Measurements from ENCODE around the gene ZNF511.

DNA sequence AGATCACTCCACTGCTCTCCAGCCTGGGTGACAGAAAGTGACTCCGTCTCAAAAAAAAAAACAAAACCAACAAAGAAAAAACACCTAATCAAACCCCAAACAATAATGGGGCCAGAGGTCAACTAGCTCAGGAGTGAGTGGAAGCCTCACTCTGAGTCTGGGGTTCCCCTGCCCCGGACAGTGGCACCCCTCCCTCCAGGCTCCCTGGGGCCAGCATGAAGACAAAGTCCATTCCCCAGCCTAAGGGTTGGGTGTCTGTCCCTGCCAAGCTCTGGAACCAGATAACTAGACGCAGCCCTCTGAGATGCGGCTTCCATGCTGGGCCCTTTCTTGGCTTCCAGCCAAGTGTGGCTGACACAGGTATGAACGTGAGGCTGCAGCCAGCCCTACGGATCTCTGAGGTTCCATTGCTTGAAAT, 50.8 kb downstream of the ZNF511 start:
- TF ChIP-seq, protein P1, sequence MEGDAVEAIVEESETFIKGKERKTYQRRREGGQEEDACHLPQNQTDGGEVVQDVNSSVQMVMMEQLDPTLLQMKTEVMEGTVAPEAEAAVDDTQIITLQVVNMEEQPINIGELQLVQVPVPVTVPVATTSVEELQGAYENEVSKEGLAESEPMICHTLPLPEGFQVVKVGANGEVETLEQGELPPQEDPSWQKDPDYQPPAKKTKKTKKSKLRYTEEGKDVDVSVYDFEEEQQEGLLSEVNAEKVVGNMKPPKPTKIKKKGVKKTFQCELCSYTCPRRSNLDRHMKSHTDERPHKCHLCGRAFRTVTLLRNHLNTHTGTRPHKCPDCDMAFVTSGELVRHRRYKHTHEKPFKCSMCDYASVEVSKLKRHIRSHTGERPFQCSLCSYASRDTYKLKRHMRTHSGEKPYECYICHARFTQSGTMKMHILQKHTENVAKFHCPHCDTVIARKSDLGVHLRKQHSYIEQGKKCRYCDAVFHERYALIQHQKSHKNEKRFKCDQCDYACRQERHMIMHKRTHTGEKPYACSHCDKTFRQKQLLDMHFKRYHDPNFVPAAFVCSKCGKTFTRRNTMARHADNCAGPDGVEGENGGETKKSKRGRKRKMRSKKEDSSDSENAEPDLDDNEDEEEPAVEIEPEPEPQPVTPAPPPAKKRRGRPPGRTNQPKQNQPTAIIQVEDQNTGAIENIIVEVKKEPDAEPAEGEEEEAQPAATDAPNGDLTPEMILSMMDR (IDR thresholded peaks at IDR 0.05), result no peak
- no peak for TF ChIP-seq NFE2L1 (CRISPR knock-in tag; IDR thresholded peaks at IDR 0.05)
- TF ChIP-seq, protein P2, sequence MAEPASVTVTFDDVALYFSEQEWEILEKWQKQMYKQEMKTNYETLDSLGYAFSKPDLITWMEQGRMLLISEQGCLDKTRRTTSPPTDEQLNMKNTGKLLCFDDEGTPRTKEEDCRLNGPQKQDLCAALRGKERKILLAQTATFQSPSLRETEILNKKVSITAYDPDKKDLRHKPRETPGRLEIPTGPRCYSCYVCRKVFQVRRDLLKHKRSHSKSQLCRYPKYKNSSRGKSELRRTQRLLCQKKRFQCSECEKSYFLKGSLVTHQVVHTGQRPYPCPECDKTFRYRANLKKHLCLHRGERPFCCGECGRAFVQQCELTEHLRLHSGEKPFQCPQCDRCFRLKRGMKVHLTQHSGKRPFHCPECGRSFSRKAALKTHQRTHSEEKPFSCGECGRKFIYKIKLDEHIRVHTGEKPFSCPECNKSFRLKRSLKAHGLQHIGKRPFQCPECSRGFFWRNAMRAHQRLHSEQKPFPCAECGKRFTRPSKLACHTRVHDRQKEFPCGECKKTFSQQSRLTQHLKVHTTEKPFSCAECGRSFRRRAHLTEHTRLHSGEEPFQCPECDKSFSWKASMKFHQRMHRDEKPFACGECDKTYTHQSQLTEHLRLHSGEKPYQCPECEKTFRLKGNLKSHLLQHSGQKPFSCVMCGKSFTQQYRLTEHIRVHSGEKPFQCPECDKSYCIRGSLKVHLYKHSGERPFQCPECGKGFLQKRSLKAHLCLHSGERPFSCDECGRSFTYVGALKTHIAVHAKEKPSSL (CRISPR knock-in tag; conservative IDR thresholded peaks at IDR 0.05), result no peak
- TF ChIP-seq TCF7 (CRISPR knock-in tag; IDR thresholded peaks at IDR 0.05; ENCODE audit: low read depth), result no peak
- TF ChIP-seq CBFB (CRISPR knock-in tag; IDR thresholded peaks at IDR 0.05; ENCODE audit: low read depth), result no peak
- no peak for TF ChIP-seq ZNF671 (CRISPR knock-in tag; IDR thresholded peaks at IDR 0.05)
- TF ChIP-seq, protein P3, sequence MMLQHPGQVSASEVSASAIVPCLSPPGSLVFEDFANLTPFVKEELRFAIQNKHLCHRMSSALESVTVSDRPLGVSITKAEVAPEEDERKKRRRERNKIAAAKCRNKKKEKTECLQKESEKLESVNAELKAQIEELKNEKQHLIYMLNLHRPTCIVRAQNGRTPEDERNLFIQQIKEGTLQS (CRISPR knock-in tag; conservative IDR thresholded peaks at IDR 0.05), result no peak
- TF ChIP-seq TEAD1 (CRISPR knock-in tag; IDR thresholded peaks at IDR 0.05), result no peak
- TF ChIP-seq, protein P4, sequence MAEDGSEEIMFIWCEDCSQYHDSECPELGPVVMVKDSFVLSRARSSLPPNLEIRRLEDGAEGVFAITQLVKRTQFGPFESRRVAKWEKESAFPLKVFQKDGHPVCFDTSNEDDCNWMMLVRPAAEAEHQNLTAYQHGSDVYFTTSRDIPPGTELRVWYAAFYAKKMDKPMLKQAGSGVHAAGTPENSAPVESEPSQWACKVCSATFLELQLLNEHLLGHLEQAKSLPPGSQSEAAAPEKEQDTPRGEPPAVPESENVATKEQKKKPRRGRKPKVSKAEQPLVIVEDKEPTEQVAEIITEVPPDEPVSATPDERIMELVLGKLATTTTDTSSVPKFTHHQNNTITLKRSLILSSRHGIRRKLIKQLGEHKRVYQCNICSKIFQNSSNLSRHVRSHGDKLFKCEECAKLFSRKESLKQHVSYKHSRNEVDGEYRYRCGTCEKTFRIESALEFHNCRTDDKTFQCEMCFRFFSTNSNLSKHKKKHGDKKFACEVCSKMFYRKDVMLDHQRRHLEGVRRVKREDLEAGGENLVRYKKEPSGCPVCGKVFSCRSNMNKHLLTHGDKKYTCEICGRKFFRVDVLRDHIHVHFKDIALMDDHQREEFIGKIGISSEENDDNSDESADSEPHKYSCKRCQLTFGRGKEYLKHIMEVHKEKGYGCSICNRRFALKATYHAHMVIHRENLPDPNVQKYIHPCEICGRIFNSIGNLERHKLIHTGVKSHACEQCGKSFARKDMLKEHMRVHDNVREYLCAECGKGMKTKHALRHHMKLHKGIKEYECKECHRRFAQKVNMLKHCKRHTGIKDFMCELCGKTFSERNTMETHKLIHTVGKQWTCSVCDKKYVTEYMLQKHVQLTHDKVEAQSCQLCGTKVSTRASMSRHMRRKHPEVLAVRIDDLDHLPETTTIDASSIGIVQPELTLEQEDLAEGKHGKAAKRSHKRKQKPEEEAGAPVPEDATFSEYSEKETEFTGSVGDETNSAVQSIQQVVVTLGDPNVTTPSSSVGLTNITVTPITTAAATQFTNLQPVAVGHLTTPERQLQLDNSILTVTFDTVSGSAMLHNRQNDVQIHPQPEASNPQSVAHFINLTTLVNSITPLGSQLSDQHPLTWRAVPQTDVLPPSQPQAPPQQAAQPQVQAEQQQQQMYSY (CRISPR knock-in tag; IDR thresholded peaks at IDR 0.05), result no peak
- TF ChIP-seq, protein P5, sequence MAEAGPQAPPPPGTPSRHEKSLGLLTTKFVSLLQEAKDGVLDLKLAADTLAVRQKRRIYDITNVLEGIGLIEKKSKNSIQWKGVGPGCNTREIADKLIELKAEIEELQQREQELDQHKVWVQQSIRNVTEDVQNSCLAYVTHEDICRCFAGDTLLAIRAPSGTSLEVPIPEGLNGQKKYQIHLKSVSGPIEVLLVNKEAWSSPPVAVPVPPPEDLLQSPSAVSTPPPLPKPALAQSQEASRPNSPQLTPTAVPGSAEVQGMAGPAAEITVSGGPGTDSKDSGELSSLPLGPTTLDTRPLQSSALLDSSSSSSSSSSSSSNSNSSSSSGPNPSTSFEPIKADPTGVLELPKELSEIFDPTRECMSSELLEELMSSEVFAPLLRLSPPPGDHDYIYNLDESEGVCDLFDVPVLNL (CRISPR knock-in tag; IDR thresholded peaks at IDR 0.05; ENCODE audit: borderline replicate concordance, low read depth), result no peak
